Astrocyte (in vitro differentiated cells and primary cell): ENCODE measurements around the gene RBM27. TPM values are rescaled to one million over a fixed set of nuclear protein-coding genes. Genes with fewer than 3 reads are reported as not detected.
A peak's percentile ranks its signal among the peaks of the same experiment; 100 is the strongest.

Source experiments
- DNase-seq: peaks from one replicate; pipeline ENCODE4 v3.0.0-alpha.2; 2010; ENCODE audit warnings: low read depth
- FAIRE-seq: peaks from 2 replicates; lab custom pipeline; 2011; peaks lifted over from hg19 to GRCh38; lab: Jason Lieb, UNC
- H2AFZ ChIP-seq: 2 replicates; pipeline ENCODE4 v1.6.0; 2012; ENCODE audit warnings: low read depth, low read length, inconsistent platforms
- H3K27ac ChIP-seq: 2 replicates; pipeline ENCODE4 v1.5.1; 2011; ENCODE audit warnings: low read depth, low read length, inconsistent platforms
- H3K27me3 ChIP-seq: 2 replicates; pipeline ENCODE4 v1.6.0; 2011; ENCODE audit warnings: low read length, inconsistent platforms; ENCODE audit not compliant: insufficient read depth
- H3K36me3 ChIP-seq: 2 replicates; pipeline ENCODE4 v1.5.1; 2011; ENCODE audit warnings: low read length, inconsistent platforms; ENCODE audit not compliant: insufficient read depth
- H3K4me1 ChIP-seq: 2 replicates; pipeline ENCODE4 v1.5.1; 2011; ENCODE audit warnings: low read length, inconsistent platforms; ENCODE audit not compliant: insufficient read depth
- H3K4me2 ChIP-seq: 2 replicates; pipeline ENCODE4 v1.6.0; 2012; ENCODE audit warnings: low read length, inconsistent platforms
- H3K4me3 ChIP-seq: 2 replicates; pipeline ENCODE4 v1.5.1; 2011; ENCODE audit warnings: low read depth, mild to moderate bottlenecking, low read length, inconsistent platforms; ENCODE audit not compliant: insufficient read depth
- H3K79me2 ChIP-seq: 2 replicates; pipeline ENCODE4 v1.6.0; 2012; ENCODE audit warnings: mild to moderate bottlenecking, low read length, inconsistent platforms; ENCODE audit not compliant: insufficient read depth
- H3K9ac ChIP-seq: 2 replicates; pipeline ENCODE4 v1.6.0; 2012; ENCODE audit warnings: mild to moderate bottlenecking, low read length, inconsistent platforms
- H3K9me3 ChIP-seq: 2 replicates; pipeline ENCODE4 v1.5.1; 2012; ENCODE audit warnings: low read depth, mild to moderate bottlenecking, low read length, inconsistent platforms; ENCODE audit not compliant: insufficient read depth
- H4K20me1 ChIP-seq: 2 replicates; pipeline ENCODE4 v1.6.0; 2012; ENCODE audit warnings: low read length, inconsistent platforms; ENCODE audit not compliant: insufficient read depth
- H3K27ac Mint-ChIP-seq: one replicate; pipeline ENCODE4 v1.8.0; 2021; ENCODE audit warnings: mild to moderate bottlenecking, mixed read lengths; ENCODE audit not compliant: unreplicated experiment
- H3K27me3 Mint-ChIP-seq: one replicate; pipeline ENCODE4 v1.8.0; 2021; ENCODE audit warnings: low read depth, mixed read lengths; ENCODE audit not compliant: unreplicated experiment
- H3K36me3 Mint-ChIP-seq: one replicate; pipeline ENCODE4 v1.8.0; 2021; ENCODE audit warnings: low read depth, mixed read lengths; ENCODE audit not compliant: unreplicated experiment
- H3K4me1 Mint-ChIP-seq: one replicate; pipeline ENCODE4 v1.8.0; 2021; ENCODE audit warnings: low read depth, mixed read lengths; ENCODE audit not compliant: unreplicated experiment
- H3K4me3 Mint-ChIP-seq: one replicate; pipeline ENCODE4 v1.8.0; 2021; ENCODE audit warnings: mild to moderate bottlenecking, moderate library complexity, mixed read lengths; ENCODE audit not compliant: unreplicated experiment
- H3K9me3 Mint-ChIP-seq: one replicate; pipeline ENCODE4 v1.8.0; 2021; ENCODE audit warnings: mild to moderate bottlenecking, mixed read lengths; ENCODE audit not compliant: unreplicated experiment
- EZH2 ChIP-seq: IDR thresholded peaks from 2 replicates; pipeline ENCODE4 v1.6.1; 2012; ENCODE audit warnings: mild to moderate bottlenecking, low read length, inconsistent platforms; ENCODE audit not compliant: insufficient read depth
- total RNA-seq: library from RNA; stranded (reverse); gene quantifications from 2 replicates; pipeline ENCODE4 v1.2.1, GENCODE V29; 2021
- TF ChIP-seq, protein P1 (sequence below): IDR thresholded peaks from 2 replicates; pipeline ENCODE4 v1.5.1; 2011; ENCODE audit warnings: low read depth, mild to moderate bottlenecking, inconsistent platforms, low read length, moderate library complexity; ENCODE audit not compliant: insufficient read depth

RBM27 gene
- total RNA-seq, 1 donor from 2014 or later: 24.4 TPM

DNA sequence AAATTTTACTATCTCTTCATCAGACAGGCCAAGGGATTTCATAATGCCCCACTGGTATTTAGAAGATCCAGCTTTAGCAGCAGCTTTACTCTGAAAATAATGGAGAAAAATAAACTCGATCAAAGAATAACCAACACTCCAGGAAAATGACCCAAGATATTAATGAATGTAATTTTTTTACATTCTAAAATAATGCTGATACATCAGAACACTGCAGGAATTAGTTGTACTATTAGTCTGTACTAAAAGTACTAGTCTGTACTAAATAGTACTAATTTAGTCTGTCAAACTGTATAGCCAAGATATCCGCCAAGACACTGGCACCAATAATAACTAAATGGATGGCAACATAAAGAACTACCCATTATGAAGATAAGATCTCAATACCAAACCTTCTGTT is 39.0 kb upstream of the RBM27 start:
- Mint-ChIP-seq H3K36me3 (peaks cover 26% of the 10 kb centered on the region), H3K27me3 (no peaks in the 10 kb centered on the region), H3K9me3 (no peaks in the 10 kb centered on the region), H3K4me1 (peaks cover 7% of the 10 kb centered on the region), H3K4me3 (no peak overlapping the region), H3K27ac (no peak overlapping the region)
- H3K4me3 ChIP-seq: no peak overlapping the region
- H3K27me3 ChIP-seq: no peaks in the 10 kb centered on the region
- H3K27ac ChIP-seq: no peak overlapping the region
- DNase-seq: no peak
- H3K79me2 ChIP-seq: peaks cover 7% of the 10 kb centered on the region
- TF ChIP-seq EZH2: no peak
- TF ChIP-seq, protein P1, sequence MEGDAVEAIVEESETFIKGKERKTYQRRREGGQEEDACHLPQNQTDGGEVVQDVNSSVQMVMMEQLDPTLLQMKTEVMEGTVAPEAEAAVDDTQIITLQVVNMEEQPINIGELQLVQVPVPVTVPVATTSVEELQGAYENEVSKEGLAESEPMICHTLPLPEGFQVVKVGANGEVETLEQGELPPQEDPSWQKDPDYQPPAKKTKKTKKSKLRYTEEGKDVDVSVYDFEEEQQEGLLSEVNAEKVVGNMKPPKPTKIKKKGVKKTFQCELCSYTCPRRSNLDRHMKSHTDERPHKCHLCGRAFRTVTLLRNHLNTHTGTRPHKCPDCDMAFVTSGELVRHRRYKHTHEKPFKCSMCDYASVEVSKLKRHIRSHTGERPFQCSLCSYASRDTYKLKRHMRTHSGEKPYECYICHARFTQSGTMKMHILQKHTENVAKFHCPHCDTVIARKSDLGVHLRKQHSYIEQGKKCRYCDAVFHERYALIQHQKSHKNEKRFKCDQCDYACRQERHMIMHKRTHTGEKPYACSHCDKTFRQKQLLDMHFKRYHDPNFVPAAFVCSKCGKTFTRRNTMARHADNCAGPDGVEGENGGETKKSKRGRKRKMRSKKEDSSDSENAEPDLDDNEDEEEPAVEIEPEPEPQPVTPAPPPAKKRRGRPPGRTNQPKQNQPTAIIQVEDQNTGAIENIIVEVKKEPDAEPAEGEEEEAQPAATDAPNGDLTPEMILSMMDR: no peak
- no peaks in the 10 kb centered on the region for H3K9me3 ChIP-seq
- H3K9ac ChIP-seq: no peak overlapping the region
- H2AFZ ChIP-seq: no peak overlapping the region
- H3K36me3 ChIP-seq: peaks cover 54% of the 10 kb centered on the region
- FAIRE-seq: no peak
- no peaks in the 10 kb centered on the region for H3K4me1 ChIP-seq
- no peak overlapping the region for H3K4me2 ChIP-seq
- H4K20me1 ChIP-seq: no peaks in the 10 kb centered on the region

DNA sequence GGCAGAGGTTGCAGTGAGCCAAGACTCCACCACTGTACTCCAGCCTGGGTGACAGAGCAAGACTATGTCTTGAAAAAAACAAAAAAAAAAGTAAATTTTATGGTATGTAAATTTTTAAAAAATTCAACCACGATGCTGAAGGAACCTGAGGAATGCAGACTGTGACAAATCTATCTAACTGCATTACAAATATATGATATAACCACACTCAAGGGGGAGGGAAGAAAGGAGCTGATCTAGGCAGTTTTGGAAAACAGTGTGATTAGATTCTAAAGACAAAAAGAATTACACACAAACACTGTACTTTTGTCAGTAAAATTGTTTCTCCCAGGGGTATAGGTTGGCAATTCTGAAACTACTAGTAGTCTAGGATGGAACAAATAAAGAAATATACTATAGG is 37.9 kb upstream of the RBM27 start:
- Histone ChIP-seq H4K20me1 (no peaks in the 10 kb centered on the region), H2AFZ (no peak overlapping the region), H3K27ac (no peak overlapping the region), H3K36me3 (peaks cover 52% of the 10 kb centered on the region), H3K4me2 (no peak overlapping the region), H3K9ac (no peak overlapping the region), H3K27me3 (no peaks in the 10 kb centered on the region), H3K79me2 (peaks cover 7% of the 10 kb centered on the region), H3K4me3 (no peak overlapping the region), H3K4me1 (no peaks in the 10 kb centered on the region), H3K9me3 (no peaks in the 10 kb centered on the region)
- Mint-ChIP-seq H3K4me1 (peaks cover 7% of the 10 kb centered on the region), H3K4me3 (no peak overlapping the region), H3K9me3 (no peaks in the 10 kb centered on the region), H3K36me3 (peaks cover 32% of the 10 kb centered on the region), H3K27ac (peak overlapping the region; percentile 31), H3K27me3 (no peaks in the 10 kb centered on the region)
- DNase-seq (no peak), FAIRE-seq (no peak)
- TF ChIP-seq, protein P1: no peak
- TF ChIP-seq EZH2: no peak

DNA sequence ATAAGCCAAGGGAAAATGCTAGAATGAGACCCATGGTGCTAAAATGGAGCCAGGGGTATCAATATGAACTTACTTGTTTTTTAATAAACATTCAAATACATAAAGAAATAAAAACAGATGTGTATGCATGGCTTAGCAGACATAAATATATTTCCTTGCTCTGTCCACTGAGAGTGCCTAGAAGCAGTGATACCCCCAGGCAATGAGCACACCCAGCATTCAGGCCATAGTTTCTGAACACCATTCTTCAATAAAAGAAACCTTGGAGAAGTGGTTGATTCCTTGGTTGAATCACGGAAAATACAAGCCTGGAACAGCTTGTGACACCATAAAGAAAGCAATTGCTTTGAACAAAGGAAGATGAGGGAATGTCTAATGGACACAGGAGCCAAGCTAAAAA is 37.5 kb upstream of the RBM27 start:
- Histone ChIP-seq H3K27me3 (no peaks in the 10 kb centered on the region), H3K36me3 (peaks cover 55% of the 10 kb centered on the region), H3K79me2 (peaks cover 7% of the 10 kb centered on the region), H3K27ac (no peak overlapping the region), H3K4me1 (no peaks in the 10 kb centered on the region), H2AFZ (no peak overlapping the region), H3K4me2 (no peak overlapping the region), H3K4me3 (no peak overlapping the region), H4K20me1 (no peaks in the 10 kb centered on the region), H3K9me3 (no peaks in the 10 kb centered on the region), H3K9ac (no peak overlapping the region)
- DNase-seq (no peak), FAIRE-seq (no peak)
- peaks cover 7% of the 10 kb centered on the region for H3K4me1 Mint-ChIP-seq
- H3K36me3 Mint-ChIP-seq: peaks cover 33% of the 10 kb centered on the region
- no peak overlapping the region for H3K4me3 Mint-ChIP-seq
- TF ChIP-seq, protein P1: no peak
- no peak for TF ChIP-seq EZH2
- no peaks in the 10 kb centered on the region for H3K9me3 Mint-ChIP-seq
- no peaks in the 10 kb centered on the region for H3K27me3 Mint-ChIP-seq
- peak overlapping the region; percentile 31 for H3K27ac Mint-ChIP-seq
